OCI-LY7 (cell line): ENCODE measurements around the gene IMPDH1. TPM values are rescaled to one million over a fixed set of nuclear protein-coding genes. Genes with fewer than 3 reads are reported as not detected.

Source experiments
- BruUV-seq: library from RNA; stranded (reverse); fragments of 400-500 nt; replicated peaks from 2 replicates; lab custom pipeline; 2021; lab: Mats Ljungman, UMichigan
- CTCF ChIA-PET: fragments of 300-600 bp; sonication (Branson Sonifier 250); formaldehyde crosslinking; loops from one replicate; lab custom pipeline; 2022; ENCODE audit warnings: antibody characterized with exemption; ENCODE audit not compliant: unreplicated experiment; lab: Charles Lee
- POLR2A ChIA-PET: fragments of 300-600 bp; sonication (Branson Sonifier 250); formaldehyde crosslinking; loops from one replicate; lab custom pipeline; 2022; ENCODE audit warnings: antibody characterized with exemption; lab: Charles Lee
- DNase-seq: peaks from one replicate; pipeline ENCODE4 v3.0.0-alpha.2; 2015; ENCODE audit warnings: low spot score
- H2AFZ ChIP-seq: fragments of 200-600 bp; sonication (generic), shearing (Covaris generic); 2 replicates; pipeline ENCODE4 v1.6.1; 2014; ENCODE audit warnings: mild to moderate bottlenecking, antibody characterized with exemption, low read length, moderate library complexity
- H3K27ac ChIP-seq: fragments of 200-600 bp; sonication (generic); 2 replicates; pipeline ENCODE4 v1.5.1; 2014; ENCODE audit warnings: mixed run types, low read depth, mild to moderate bottlenecking, moderate library complexity, low read length, inconsistent platforms; ENCODE audit not compliant: poor library complexity, severe bottlenecking
- H3K36me3 ChIP-seq: fragments of 200-600 bp; sonication (generic); 2 replicates; pipeline ENCODE4 v1.6.1; 2014; ENCODE audit warnings: mild to moderate bottlenecking, antibody characterized with exemption, low read length, moderate library complexity, mixed read lengths; ENCODE audit not compliant: insufficient read depth
- H3K4me1 ChIP-seq: fragments of 200-600 bp; sonication (generic); 2 replicates; pipeline ENCODE4 v1.5.1; 2014; ENCODE audit warnings: mild to moderate bottlenecking, low read length; ENCODE audit not compliant: insufficient read depth, poor library complexity, severe bottlenecking
- H3K4me2 ChIP-seq: fragments of 200-600 bp; sonication (generic); 2 replicates; pipeline ENCODE4 v1.6.1; 2014; ENCODE audit warnings: mild to moderate bottlenecking, low read length
- H3K4me3 ChIP-seq: fragments of 200-600 bp; sonication (generic); 2 replicates; pipeline ENCODE4 v1.5.1; 2014; ENCODE audit warnings: mild to moderate bottlenecking, low read depth, low read length; ENCODE audit not compliant: poor library complexity, severe bottlenecking
- H3K79me2 ChIP-seq: fragments of 200-600 bp; sonication (generic); 2 replicates; pipeline ENCODE4 v1.6.1; 2016; ENCODE audit warnings: low read depth, mild to moderate bottlenecking, low read length, moderate library complexity, mixed read lengths; ENCODE audit not compliant: insufficient read depth
- H3K9me2 ChIP-seq: fragments of 200-600 bp; sonication (generic); 2 replicates; pipeline ENCODE4 v1.6.1; 2016; ENCODE audit warnings: mild to moderate bottlenecking, low read length, mixed read lengths; ENCODE audit not compliant: insufficient read depth
- H3K9me3 ChIP-seq: fragments of 200-600 bp; sonication (generic); 2 replicates; pipeline ENCODE4 v1.6.1; 2014; ENCODE audit warnings: mild to moderate bottlenecking, mixed run types, low read length, mixed read lengths
- H4K20me1 ChIP-seq: fragments of 200-600 bp; sonication (generic); 2 replicates; pipeline ENCODE4 v1.6.1; 2014; ENCODE audit warnings: mild to moderate bottlenecking, antibody characterized with exemption, low read length, moderate library complexity, mixed read lengths; ENCODE audit not compliant: insufficient read depth
- EZH2phosphoT487 ChIP-seq: fragments of 200-600 bp; sonication (generic); IDR thresholded peaks from 2 replicates; pipeline ENCODE4 v1.6.1; 2018; ENCODE audit warnings: low read depth, borderline replicate concordance, mild to moderate bottlenecking, mixed run types, antibody characterized with exemption, low read length, moderate library complexity, mixed read lengths
- intact Hi-C: fragments of 100-400 bp; cut with micrococcal nuclease; formaldehyde crosslinking; loops from one replicate; pipeline ENCODE4 v1.10.0; 2022; ENCODE audit not compliant: unreplicated experiment
- total RNA-seq, 2 experiments: library from RNA; depleted of rRNA in 1 of 2; stranded (reverse); fragments of >200 nt in 1 of 2; shearing (Covaris generic) in 1 of 2; gene quantifications; 2 replicates each; pipeline ENCODE4 v1.2.3, GENCODE V29; 2014 to 2022
- TF ChIP-seq, protein P1 (sequence below): fragments of 200-600 bp; sonication (generic); conservative IDR thresholded peaks from 2 replicates; pipeline ENCODE4 v1.5.1; 2014; ENCODE audit warnings: mild to moderate bottlenecking, antibody characterized with exemption, low read length, moderate library complexity, mixed read lengths

IMPDH1 gene
- total RNA-seq, 2 experiments from 2014 or later = 26.6 to 50.5 TPM

DNA sequence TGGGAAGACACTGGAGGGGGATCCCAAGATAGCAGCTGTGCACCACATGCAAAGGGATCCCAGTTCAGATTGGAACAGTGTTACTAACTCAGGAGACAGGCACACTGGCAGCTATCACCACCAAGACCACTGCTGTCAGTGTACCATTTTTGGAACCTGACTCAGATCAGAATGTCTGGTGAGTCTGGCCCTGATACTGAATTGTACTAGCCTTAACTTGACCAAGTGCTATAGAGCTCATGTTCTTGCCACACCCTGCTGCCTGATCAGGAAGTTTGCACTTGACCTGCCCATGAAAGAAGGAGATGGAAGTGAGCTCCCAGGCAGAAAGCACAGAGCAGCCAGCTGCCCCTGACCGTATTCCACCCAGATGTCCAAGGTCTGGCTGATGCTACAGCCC, 43.5 kb downstream of the IMPDH1 start:
- POLR2A ChIA-PET = no interaction called here
- no peak overlapping the region for H3K27ac ChIP-seq
- no peaks in the 10 kb centered on the region for H3K9me2 ChIP-seq
- no peaks in the 10 kb centered on the region for H4K20me1 ChIP-seq
- CTCF ChIA-PET = no interaction called here
- H3K9me3 ChIP-seq = no peaks in the 10 kb centered on the region
- DNase-seq = no peak
- no peak overlapping the region for H3K4me3 ChIP-seq
- no TSS peak for BruUV-seq
- H3K4me1 ChIP-seq = no peaks in the 10 kb centered on the region
- intact Hi-C loops = no loop called here
- H3K36me3 ChIP-seq = no peaks in the 10 kb centered on the region
- TF ChIP-seq EZH2phosphoT487 = no peak
- TF ChIP-seq, protein P1, sequence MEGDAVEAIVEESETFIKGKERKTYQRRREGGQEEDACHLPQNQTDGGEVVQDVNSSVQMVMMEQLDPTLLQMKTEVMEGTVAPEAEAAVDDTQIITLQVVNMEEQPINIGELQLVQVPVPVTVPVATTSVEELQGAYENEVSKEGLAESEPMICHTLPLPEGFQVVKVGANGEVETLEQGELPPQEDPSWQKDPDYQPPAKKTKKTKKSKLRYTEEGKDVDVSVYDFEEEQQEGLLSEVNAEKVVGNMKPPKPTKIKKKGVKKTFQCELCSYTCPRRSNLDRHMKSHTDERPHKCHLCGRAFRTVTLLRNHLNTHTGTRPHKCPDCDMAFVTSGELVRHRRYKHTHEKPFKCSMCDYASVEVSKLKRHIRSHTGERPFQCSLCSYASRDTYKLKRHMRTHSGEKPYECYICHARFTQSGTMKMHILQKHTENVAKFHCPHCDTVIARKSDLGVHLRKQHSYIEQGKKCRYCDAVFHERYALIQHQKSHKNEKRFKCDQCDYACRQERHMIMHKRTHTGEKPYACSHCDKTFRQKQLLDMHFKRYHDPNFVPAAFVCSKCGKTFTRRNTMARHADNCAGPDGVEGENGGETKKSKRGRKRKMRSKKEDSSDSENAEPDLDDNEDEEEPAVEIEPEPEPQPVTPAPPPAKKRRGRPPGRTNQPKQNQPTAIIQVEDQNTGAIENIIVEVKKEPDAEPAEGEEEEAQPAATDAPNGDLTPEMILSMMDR = no peak
- no peak overlapping the region for H3K4me2 ChIP-seq
- H3K79me2 ChIP-seq = no peaks in the 10 kb centered on the region
- H2AFZ ChIP-seq = no peak overlapping the region

DNA sequence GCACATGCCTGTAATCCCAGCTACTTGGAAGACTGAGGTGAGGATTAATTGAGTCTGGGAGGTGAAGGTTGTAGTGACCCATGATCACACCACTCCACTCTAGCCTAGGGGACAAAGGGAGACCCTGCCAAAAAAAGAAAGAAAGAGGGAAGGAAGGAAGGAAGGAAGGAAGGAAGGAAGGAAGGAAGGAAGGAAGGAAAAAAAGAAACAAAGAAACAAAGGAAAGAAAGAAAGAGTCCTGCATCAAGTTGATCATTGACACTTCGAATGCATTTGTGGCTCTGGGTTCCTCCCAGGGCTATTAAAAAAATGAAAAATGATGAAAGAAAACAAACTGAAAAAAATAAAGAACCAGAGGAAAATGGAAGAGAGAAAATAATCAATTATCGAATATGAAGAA, 44.4 kb downstream of the IMPDH1 start:
- H4K20me1 ChIP-seq = no peaks in the 10 kb centered on the region
- BruUV-seq = no TSS peak

More for the DNA sequence above, 44.4 kb downstream of the IMPDH1 start:
- no peak overlapping the region for H3K4me3 ChIP-seq
- no peaks in the 10 kb centered on the region for H3K79me2 ChIP-seq
- no peak overlapping the region for H3K27ac ChIP-seq
- intact Hi-C loops = no loop called here
- ChIA-PET CTCF (no interaction called here), POLR2A (no interaction called here)
- TF ChIP-seq, protein P1 = no peak
- no peak for TF ChIP-seq EZH2phosphoT487
- H3K4me1 ChIP-seq = no peaks in the 10 kb centered on the region
- no peak overlapping the region for H2AFZ ChIP-seq
- no peak for DNase-seq
- no peaks in the 10 kb centered on the region for H3K36me3 ChIP-seq
- no peaks in the 10 kb centered on the region for H3K9me3 ChIP-seq
- no peaks in the 10 kb centered on the region for H3K9me2 ChIP-seq
- H3K4me2 ChIP-seq = no peak overlapping the region
